RWPE1 (cell line): ENCODE measurements around the gene CNGB1.

Source experiments
- CTCF ChIA-PET: fragments of 350-600 bp; sonication (Branson Sonifier 250); formaldehyde crosslinking; extraction: SDS; loops from one replicate; lab custom pipeline; 2021; lab: Yijun Ruan, JAX
- POLR2A ChIA-PET: fragments of 400-600 bp; formaldehyde crosslinking; extraction: SDS; loops from one replicate; lab custom pipeline; 2020; ENCODE audit warnings: antibody characterized with exemption; ENCODE audit not compliant: low non-redundant PET; lab: Yijun Ruan, JAX
- DNase-seq: peaks from one replicate; pipeline ENCODE4 v3.0.0; 2012; ENCODE audit warnings: low spot score
- H3K27ac ChIP-seq: fragments of 450-650 bp; 2 replicates; pipeline ENCODE4 v1.5.1; 2017
- TF ChIP-seq, protein P1 (sequence below): fragments of 450-650 bp; conservative IDR thresholded peaks from 2 replicates; pipeline ENCODE4 v1.5.1; 2017; ENCODE audit warnings: low read depth, mild to moderate bottlenecking

Gene CNGB1

DNA sequence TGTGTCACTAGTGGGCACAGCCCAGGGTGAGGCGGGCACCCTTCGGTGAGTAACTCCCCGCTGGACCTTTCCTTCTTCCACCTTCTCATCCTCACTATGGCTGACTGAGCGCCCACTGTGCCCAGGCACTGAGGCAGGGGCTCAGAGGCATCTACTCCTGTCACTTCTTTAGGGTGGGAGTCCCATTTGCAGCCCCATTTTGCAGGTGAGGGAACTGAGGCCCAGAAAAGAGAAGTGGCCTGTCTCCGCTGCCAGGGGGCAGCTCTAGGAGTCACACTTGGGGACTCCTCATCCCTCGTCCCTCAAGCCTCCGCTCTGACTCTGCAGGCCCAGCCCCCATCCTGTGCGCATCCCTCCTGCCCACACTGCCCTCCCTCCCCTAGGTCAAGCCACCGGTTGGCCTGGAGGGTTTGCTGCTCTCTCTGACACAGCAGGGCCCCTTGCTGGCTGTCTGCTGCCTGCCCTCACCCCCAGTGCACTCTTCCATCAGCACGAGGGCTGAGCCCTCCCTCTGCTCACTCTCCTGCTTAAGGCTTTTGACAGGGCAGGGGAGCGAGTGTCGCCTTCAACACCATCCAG is 62.4 kb downstream of the CNGB1 start:
- ChIA-PET POLR2A (no interaction called here), CTCF (no interaction called here)
- TF ChIP-seq, protein P1, sequence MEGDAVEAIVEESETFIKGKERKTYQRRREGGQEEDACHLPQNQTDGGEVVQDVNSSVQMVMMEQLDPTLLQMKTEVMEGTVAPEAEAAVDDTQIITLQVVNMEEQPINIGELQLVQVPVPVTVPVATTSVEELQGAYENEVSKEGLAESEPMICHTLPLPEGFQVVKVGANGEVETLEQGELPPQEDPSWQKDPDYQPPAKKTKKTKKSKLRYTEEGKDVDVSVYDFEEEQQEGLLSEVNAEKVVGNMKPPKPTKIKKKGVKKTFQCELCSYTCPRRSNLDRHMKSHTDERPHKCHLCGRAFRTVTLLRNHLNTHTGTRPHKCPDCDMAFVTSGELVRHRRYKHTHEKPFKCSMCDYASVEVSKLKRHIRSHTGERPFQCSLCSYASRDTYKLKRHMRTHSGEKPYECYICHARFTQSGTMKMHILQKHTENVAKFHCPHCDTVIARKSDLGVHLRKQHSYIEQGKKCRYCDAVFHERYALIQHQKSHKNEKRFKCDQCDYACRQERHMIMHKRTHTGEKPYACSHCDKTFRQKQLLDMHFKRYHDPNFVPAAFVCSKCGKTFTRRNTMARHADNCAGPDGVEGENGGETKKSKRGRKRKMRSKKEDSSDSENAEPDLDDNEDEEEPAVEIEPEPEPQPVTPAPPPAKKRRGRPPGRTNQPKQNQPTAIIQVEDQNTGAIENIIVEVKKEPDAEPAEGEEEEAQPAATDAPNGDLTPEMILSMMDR: no peak
- DNase-seq: no peak
- H3K27ac ChIP-seq: no peak overlapping the region

DNA sequence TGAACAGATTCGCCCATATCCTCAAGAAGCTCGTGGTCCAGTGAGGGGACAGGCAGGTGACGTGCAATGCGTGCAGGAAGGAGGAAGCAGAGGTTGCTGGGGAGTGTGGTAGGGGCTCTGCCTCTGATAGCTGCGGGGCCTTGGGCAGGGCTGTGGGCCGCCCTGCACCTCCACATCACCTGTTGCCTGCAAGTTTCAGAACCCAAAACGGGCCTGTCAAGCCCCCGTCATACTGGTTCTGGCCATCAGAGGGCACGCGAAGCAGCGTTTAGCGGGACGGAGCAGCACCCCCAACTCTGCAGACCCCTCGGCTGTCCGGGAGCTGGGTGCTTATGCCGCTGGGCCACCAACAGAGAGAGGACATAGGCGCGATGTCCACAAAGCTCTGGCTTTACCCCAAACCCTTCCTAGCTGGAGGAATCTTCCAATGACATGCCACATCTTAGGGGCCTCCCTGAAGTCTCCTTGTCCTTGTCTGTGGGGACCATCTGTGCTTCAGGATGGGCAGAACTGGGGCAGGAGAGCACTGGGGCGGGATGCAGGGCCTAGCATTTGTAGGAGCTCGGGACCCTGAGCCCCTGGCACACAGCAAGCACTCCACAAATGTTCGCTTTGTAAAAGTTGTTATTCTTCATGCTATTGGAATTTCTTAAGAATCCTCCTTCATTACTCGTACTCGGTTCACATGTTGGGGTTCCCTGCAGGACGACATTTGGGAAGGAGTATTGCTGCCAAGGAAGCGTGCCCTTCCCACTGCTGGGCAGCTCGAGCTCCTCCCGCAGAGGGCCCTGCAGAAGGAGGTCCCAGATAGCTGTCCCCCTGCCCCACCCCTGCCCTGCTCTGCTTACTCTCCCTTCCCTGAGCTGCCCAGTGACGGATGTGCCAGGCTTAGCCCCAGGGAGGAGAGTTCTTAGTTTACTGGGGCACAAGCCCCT is 64.3 kb downstream of the CNGB1 start:
- no peak for DNase-seq
- POLR2A ChIA-PET: no interaction called here

DNA sequence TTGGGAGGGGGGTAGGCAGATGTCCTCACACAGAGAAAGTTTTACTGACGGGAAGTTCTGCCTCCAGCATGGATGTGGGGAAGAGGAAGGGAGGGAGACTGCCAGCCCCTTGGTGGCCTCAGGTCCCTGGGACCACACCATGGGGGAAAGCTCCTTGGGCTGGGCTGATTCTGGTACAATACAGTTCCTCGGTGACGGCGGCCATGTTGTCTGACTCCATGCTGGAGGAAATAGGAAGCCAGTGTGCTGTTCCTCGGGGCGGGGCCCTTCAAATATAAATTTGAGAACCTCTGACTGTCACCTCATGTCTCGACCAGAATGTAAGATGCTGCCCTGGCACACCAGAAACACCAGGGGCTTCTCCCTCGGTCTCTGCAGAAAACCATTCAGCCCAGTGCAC is 66.8 kb downstream of the CNGB1 start:
- ChIA-PET CTCF (interaction anchor here (0.6 kb wide), 1 partner anchor 102 kb away, joined by 3 read pairs; no protein-coding TSS in a partner anchor), POLR2A (no interaction called here)
- no peak for DNase-seq
- TF ChIP-seq, protein P1: no peak
- H3K27ac ChIP-seq: no peak overlapping the region

More for the DNA sequence above, 64.3 kb downstream of the CNGB1 start:
- CTCF ChIA-PET: interaction anchor here (0.6 to 2.0 kb wide), 8 partner anchors 9 to 344 kb away, joined by 3 to 20 read pairs (median 4); partner anchors contain the start of gene ZNF319
- TF ChIP-seq, protein P1: peak; percentile 68
- H3K27ac ChIP-seq: peak overlapping the region; percentile 18

DNA sequence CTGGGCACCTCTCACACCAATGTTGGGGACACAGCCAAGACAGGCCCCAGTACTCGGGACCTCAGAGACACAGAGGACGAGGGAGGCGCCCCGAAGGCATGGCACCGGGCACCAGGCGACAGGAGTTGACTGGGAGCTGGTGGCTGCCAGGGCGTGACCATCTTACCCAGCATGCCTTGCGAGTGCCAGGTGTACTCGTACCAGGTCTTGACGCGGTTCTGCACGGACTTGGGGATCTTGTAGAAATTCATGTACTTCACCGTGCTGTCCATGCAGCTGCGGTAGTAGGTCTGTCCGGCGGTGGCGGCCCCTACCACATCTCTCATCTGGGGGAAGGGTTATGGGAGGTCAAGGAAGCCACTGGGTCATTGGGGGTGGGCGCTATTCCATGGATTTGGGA is 67.3 kb downstream of the CNGB1 start:
- no peak for DNase-seq
- TF ChIP-seq, protein P1: no peak
- H3K27ac ChIP-seq: no peak overlapping the region
- POLR2A ChIA-PET: no interaction called here
- CTCF ChIA-PET: no interaction called here

DNA sequence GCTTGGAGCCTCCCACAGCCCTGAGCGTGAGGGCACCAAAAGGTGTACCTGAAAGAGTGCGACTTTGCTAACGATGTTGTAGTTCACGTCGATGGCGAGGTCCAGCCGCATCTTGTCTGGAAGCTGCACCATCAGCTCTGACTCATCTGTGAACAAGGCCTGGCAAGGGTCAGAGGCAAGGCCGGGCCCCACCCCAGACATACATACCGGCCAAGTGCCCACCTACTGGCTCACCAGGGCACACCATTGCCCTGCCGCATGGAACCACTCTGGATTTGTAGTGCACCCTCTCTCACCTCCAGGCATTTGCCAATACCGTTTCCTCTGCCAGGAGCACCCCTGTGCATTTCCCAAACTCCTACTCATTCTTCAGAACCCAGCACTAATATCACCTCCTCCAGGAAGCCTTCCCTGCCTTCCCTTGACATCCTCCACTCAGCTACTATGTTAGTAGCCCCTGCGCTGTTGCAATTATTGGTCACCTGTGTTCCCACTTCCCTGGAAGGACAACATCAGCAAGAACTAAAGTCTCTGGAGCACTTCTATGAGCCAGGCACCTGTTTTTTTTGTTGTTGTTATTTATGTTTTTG is 69.4 kb downstream of the CNGB1 start:
- H3K27ac ChIP-seq: peak overlapping the region; percentile 45
- ChIA-PET POLR2A (no interaction called here), CTCF (interaction anchor here (0.7 to 4.3 kb wide), 4 partner anchors 99 to 325 kb away, joined by 3 to 36 read pairs (median 4); partner anchors contain the start of genes USB1 and ZNF319)
- TF ChIP-seq, protein P1: no peak
- DNase-seq: no peak
